Loucy (cell line): ENCODE results near the gene MAP3K19.

Source experiments
- H2AFZ ChIP-seq: fragments of 200-600 bp; sonication (generic); 2 replicates; pipeline ENCODE4 v1.6.0; 2016; ENCODE audit warnings: antibody characterized with exemption, mild to moderate bottlenecking, low read length, moderate library complexity
- H3F3A ChIP-seq: fragments of 200-600 bp; 2 replicates; pipeline ENCODE4 v1.6.0; 2016; ENCODE audit warnings: antibody characterized with exemption, low read depth, mild to moderate bottlenecking
- H3K27me3 ChIP-seq: fragments of 200-600 bp; sonication (generic); 2 replicates; pipeline ENCODE4 v1.6.1; 2014; ENCODE audit warnings: low read length, mild to moderate bottlenecking; ENCODE audit not compliant: insufficient read depth, poor library complexity, severe bottlenecking
- H3K36me3 ChIP-seq: fragments of 200-600 bp; sonication (generic); 2 replicates; pipeline ENCODE4 v1.6.1; 2016; ENCODE audit warnings: low read length; ENCODE audit not compliant: insufficient read depth
- H3K4me1 ChIP-seq: fragments of 200-600 bp; sonication (generic); 2 replicates; pipeline ENCODE4 v1.5.1; 2014; ENCODE audit warnings: low read length, mild to moderate bottlenecking; ENCODE audit not compliant: insufficient read depth, poor library complexity, severe bottlenecking
- H3K4me2 ChIP-seq: fragments of 200-600 bp; sonication (generic); 2 replicates; pipeline ENCODE4 v1.6.0; 2014; ENCODE audit warnings: antibody characterized with exemption, low read length, low read depth, mild to moderate bottlenecking; ENCODE audit not compliant: poor library complexity, severe bottlenecking
- H3K4me3 ChIP-seq: fragments of 200-600 bp; sonication (generic); 2 replicates; pipeline ENCODE4 v1.5.1; 2014; ENCODE audit warnings: low read length, mild to moderate bottlenecking, mixed read lengths; ENCODE audit not compliant: poor library complexity, severe bottlenecking
- H3K79me2 ChIP-seq: fragments of 200-600 bp; sonication (generic); 2 replicates; pipeline ENCODE4 v1.6.1; 2014; ENCODE audit warnings: low read length; ENCODE audit not compliant: insufficient read depth
- H3K9ac ChIP-seq: fragments of 200-600 bp; sonication (generic); 2 replicates; pipeline ENCODE4 v1.6.0; 2014; ENCODE audit warnings: mild to moderate bottlenecking, low read depth, low read length, moderate library complexity; ENCODE audit not compliant: poor library complexity, severe bottlenecking
- H3K9me2 ChIP-seq: fragments of 200-600 bp; sonication (generic); replicated peaks from 2 replicates; pipeline ENCODE4 v1.6.1; 2016; ENCODE audit warnings: low read depth, low read length, mixed read lengths
- H3K9me3 ChIP-seq: fragments of 200-600 bp; sonication (generic); 2 replicates; pipeline ENCODE4 v1.6.1; 2014; ENCODE audit warnings: mild to moderate bottlenecking, antibody characterized with exemption, low read length, low read depth; ENCODE audit not compliant: insufficient read depth
- H4K20me1 ChIP-seq: fragments of 200-600 bp; sonication (generic); 2 replicates; pipeline ENCODE4 v1.6.0; 2014; ENCODE audit warnings: antibody characterized with exemption, low read length, mild to moderate bottlenecking; ENCODE audit not compliant: insufficient read depth, poor library complexity, severe bottlenecking
- CTCF ChIP-seq: fragments of 200-600 bp; sonication (generic); conservative IDR thresholded peaks from 2 replicates; pipeline ENCODE4 v1.5.1; 2014; ENCODE audit warnings: mild to moderate bottlenecking, antibody characterized with exemption, low read length
- EZH2phosphoT487 ChIP-seq: fragments of 200-600 bp; IDR thresholded peaks from 2 replicates; pipeline ENCODE4 v1.6.1; 2018; ENCODE audit warnings: antibody characterized with exemption, mild to moderate bottlenecking, moderate library complexity, borderline replicate concordance

The MAP3K19 gene

GRCh38 chr2:135094508-135094907 lies 47.3 kb upstream of the MAP3K19 start:
- Histone ChIP-seq H2AFZ (no peak overlapping the region), H3K27me3 (no peaks in the 10 kb centered on the region), H3K4me3 (no peak overlapping the region), H3K4me1 (peaks cover 11% of the 10 kb centered on the region), H3K4me2 (no peak overlapping the region), H4K20me1 (no peaks in the 10 kb centered on the region), H3K9me3 (no peaks in the 10 kb centered on the region), H3K9ac (no peak overlapping the region), H3K36me3 (peaks cover 22% of the 10 kb centered on the region; the same call in 1 of the 2 replicates), H3F3A (peaks cover 2% of the 10 kb centered on the region; the same call in 1 of the 2 replicates), H3K79me2 (peaks cover 2% of the 10 kb centered on the region; the same call in 1 of the 2 replicates), H3K9me2 (no peaks in the 10 kb centered on the region)
- TF ChIP-seq CTCF = no peak
- no peak for TF ChIP-seq EZH2phosphoT487

GRCh38 chr2:135093670-135094330 lies 46.6 kb upstream of the MAP3K19 start:
- H3K4me2 ChIP-seq = no peak overlapping the region
- H3K9ac ChIP-seq = no peak overlapping the region
- TF ChIP-seq EZH2phosphoT487 = no peak
- TF ChIP-seq CTCF = no peak
- no peaks in the 10 kb centered on the region for H4K20me1 ChIP-seq
- H3K79me2 ChIP-seq = peaks cover 5% of the 10 kb centered on the region; the same call in 1 of the 2 replicates
- H3F3A ChIP-seq = peaks cover 2% of the 10 kb centered on the region; the same call in 1 of the 2 replicates
- H3K27me3 ChIP-seq = no peaks in the 10 kb centered on the region
- no peaks in the 10 kb centered on the region for H3K9me3 ChIP-seq
- no peak overlapping the region for H2AFZ ChIP-seq
- no peaks in the 10 kb centered on the region for H3K9me2 ChIP-seq
- no peak overlapping the region for H3K4me3 ChIP-seq
- peaks cover 22% of the 10 kb centered on the region; the same call in 1 of the 2 replicates for H3K36me3 ChIP-seq
- peaks cover 11% of the 10 kb centered on the region for H3K4me1 ChIP-seq

GRCh38 chr2:135093193-135093592 lies 45.9 kb upstream of the MAP3K19 start:
- Histone ChIP-seq H3K27me3 (no peaks in the 10 kb centered on the region), H3K9me3 (no peaks in the 10 kb centered on the region), H3K79me2 (peaks cover 5% of the 10 kb centered on the region; the same call in 1 of the 2 replicates), H2AFZ (no peak overlapping the region), H4K20me1 (no peaks in the 10 kb centered on the region), H3K36me3 (peaks cover 22% of the 10 kb centered on the region; the same call in 1 of the 2 replicates), H3K9me2 (no peaks in the 10 kb centered on the region), H3K4me1 (peaks cover 11% of the 10 kb centered on the region), H3F3A (peaks cover 2% of the 10 kb centered on the region; the same call in 1 of the 2 replicates), H3K9ac (no peak overlapping the region), H3K4me2 (no peak overlapping the region), H3K4me3 (no peak overlapping the region)
- TF ChIP-seq EZH2phosphoT487 = no peak
- no peak for TF ChIP-seq CTCF
